Raji (cell line): ENCODE results near the gene ITGB6.

Experiments used
- POLR2A ChIP-seq: IDR thresholded peaks from 2 replicates; pipeline ENCODE4 v1.6.1; 2011; ENCODE audit warnings: low read depth, low read length, control low read depth; ENCODE audit not compliant: insufficient read depth

The ITGB6 gene

DNA sequence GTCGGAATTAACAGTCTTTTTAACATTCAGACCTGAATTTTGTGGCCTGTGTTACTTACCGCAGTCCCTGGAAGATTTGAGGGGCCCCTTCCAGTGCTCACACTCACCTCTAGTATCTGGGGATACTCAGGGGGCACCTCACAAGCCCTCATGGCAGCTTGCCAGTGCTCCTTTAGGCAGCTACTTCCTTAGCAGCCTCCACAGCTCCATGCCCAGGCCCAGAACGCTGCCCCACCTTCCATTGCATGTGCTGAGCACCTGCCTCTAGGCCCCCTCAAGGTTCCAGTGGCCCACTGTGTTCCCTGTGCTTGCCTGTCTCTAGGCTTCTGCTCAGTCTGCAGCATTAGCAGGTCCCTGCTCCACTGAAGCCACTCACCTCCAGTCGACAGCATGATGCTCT is 107.6 kb downstream of the ITGB6 start:
- no peak for TF ChIP-seq POLR2A

DNA sequence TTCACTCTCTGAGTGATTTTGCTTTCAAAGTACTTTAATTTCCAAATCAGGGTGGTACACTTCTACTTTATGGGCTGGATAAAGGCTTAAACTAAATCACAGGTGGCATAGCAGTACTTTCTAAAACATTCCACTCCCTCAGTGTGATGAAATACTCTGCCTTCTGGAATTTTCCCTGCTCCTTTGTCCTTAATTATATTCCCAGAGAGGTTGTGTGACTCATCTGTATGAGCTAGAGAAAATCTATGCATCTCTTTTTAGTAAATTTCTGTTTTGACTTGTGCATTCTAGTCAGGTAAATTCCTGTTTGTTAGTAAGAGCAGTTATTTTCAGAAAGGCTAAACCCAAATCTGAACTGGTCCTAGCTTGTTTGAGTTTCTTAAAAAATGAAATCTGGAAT is 108.7 kb downstream of the ITGB6 start:
- TF ChIP-seq POLR2A, result no peak

DNA sequence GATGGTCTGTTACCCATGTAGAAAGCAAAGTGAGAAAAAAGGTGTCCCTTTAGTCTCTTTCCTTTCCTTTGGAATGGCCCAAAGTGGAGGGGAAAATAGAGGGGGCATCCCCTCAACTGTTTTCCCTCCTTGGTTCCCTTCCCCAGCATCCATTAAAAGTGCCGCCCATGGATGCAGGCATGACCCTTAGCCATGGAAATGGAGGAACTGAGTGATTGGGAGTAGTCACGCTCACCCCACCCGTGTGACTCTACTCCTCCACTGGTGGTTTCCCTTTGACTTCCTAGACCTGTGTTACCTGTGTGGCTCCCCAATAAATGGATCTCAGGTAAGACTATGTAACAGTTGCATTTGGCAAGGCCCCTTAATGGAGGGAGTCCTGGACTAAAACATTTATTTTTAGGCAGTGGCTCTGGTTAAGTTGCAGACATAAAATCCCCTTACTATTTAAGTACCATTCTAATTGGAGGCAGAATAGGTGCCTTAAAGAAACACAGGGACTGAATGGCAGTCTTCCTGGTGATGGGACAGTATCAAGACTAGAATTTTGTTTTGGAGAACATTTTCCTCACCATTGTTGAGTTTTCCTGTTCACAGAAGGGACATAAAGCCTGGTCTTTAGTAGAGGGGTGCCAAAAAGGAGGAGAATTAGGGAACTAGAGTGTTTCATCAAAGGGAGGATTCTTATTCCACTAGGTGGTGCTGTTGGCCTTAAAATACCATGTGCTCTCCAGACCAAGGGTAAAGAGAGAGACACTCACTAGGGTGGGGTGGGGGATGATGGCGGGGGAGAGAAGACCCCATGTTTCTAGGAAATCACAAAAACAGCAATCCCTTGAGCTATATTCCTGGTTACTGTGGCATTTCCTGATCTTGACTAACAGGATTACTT is 112.0 kb downstream of the ITGB6 start:
- no peak for TF ChIP-seq POLR2A

DNA sequence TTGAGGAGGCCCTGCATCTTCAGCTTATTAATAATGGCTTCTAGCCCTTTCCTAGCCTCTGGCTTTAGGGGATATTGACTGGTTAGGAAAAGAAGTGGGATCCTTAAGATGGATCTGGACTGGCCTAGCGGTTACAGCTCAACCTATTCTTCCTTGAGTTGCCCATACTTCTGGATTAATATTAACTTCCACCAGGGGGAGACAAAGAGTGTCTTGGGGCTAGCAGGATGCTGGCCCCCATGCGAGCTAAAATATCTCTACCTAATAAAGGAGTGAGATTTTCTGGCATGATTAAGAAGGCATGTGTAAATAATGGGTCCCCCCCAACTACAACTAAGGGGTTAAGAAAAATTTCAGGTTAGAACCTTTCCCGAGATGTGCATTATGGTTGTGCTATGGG is 114.4 kb downstream of the ITGB6 start:
- no peak for TF ChIP-seq POLR2A

DNA sequence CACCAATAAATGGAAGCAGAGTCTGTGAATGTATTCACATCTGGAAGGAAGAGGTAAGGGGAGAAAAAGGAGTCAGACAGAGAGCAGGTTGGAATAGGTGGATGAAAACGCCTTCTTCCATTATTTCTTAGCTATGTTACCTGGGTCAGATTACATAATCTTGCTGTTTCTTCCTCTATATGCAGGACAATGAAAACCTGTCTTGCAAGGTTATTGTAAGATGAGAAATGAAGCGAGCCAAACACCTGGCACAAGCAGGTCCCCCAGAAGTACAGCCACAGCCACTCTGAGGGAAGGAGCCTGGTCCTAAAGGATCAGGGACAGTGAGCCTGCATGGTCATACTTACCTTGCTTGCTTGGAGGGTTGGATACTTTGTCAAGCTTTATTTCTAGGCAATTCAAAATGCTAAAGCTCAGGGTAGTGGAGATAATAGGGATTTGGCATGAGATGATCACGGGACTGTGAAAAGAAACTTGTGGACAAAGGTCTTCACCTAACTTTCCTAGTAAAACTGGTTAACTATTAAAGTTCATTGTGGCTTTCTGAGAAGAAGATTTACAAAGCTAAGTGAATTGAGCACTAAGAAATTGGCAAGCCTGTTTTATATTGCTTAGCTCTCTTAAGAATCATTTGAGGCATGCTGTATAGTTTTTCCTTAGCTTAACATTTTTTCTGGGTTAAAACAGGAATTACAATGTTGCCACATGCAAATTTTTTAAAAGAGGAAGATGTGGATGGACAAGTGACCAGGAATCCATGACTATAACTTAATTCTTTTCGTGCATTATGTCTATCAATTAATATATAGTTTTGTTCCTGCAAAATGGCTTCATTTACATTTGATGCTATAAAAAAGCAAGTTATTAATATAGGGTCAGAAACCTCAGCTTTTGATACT is 121.9 kb downstream of the ITGB6 start:
- no peak for TF ChIP-seq POLR2A

DNA sequence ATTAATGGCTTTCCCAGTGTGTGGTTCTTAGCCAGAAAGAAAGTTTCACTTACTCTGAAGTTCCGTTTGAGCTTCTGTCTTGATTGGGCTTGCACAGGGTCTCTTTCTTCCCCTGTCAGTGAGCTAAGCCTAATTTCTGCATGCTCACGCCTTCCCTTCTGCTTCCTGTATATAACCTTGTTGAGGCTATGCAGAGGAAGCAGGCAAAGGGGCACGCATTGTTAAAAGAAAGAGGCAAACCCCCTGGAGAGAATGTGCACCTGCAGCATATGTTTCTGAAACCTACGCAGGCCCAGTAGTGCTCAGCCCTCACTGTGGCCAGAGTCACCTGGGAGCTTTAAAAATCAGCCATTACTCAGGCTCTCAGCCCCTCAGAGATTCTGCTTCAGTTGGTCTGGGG is 123.2 kb downstream of the ITGB6 start:
- no peak for TF ChIP-seq POLR2A

DNA sequence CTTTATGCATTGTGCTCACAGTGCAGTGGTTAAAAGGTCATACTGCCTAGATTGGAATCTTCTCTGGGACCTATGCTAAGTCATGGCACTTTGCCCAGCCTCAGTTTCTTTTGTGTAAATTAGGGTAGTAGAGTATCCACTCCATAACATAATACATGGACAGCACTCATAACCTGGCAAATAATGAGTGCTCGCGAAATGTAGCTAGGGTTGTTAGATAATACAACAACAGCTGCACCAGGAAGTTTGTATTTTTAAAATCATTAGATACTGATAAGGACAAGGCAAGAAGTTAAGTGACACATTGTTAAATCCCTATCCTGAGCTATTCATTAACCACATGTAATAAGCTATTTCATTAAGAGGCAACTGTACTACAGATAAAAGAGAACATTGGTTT is 123.8 kb downstream of the ITGB6 start:
- TF ChIP-seq POLR2A, result no peak

DNA sequence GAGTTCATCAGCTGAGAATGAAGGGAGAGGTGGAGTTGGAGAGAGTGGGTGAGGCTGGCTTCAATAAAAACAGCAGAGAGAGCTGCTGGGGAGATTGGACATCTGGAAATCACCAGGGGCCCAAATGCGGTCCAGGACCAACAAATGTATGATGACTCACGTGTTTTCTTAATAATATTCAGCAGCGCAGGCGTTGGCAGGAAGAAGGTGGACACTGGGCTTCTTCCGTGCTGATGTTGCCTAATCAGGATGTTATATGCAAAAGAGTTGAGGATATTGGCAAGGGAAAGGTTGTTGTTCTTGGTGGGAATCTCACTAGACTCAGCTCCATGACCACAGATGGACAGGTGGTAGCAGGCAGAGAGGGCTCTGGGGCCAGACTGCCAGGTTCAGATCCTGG is 124.9 kb downstream of the ITGB6 start:
- no peak for TF ChIP-seq POLR2A

DNA sequence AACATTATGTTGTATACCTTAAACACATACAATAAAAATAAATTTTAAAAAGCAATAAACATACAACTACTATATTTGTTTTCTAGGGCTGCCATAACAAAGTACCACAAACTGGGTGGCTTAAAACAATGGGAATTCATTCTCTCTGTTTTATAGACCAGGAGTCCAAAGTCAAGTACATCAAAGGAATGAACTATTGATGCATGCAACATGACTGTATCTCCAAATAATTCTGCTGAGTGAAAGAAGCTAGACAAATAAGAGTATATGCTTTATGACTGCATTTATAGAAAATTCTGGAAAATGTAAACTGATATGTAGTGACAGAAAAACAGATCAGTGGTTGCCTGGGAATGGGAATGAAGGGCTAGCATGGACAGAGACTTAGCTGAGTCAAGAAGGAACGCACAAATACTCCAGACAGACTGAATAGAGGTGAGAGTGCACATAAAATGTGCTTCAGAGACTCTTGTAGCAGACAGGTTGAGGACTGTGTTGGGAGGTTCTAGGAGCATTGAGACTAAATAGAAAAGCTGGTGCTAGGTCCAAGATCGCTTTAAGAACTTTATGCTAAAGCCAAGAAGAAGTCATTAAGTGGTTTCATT is 126.7 kb downstream of the ITGB6 start:
- TF ChIP-seq POLR2A, result no peak

DNA sequence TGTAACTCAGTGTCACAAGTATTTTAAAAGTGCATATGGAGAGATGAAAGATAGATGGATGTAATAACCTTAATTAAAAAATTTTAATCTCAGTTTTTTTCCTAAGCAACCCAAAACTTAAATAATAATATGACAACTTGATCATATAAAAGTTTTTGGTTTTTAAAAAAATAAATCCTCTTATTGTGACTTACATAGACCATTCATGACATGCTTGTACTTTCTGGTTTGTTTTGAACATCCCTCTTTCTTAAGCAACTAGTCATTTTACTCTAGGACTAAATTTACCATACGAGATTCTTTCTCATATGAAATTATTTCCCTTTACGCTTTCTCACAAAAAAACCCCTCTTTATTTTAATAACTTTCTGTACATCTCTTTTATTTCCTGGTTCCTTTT is 131.2 kb downstream of the ITGB6 start:
- TF ChIP-seq POLR2A, result no peak

DNA sequence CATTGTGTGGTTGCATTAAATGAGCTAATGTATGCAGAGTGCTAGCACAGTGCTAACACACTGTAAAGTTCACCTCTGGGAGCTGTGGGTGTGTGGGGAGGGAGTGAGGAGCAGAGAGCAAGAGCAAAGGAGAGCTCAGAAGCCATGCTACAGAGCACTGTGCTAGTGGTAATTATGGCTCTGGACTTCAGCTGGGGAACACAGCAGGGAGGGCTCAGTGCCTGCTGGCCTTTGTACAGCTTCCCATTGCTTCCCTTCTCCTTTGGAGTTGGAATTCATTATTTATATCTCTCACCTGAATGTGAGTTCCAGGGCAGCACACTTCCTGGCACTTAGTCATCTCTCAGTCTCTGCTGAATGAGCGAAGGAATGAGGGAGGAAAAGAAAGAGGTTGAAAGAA is 135.2 kb downstream of the ITGB6 start:
- TF ChIP-seq POLR2A, result no peak

DNA sequence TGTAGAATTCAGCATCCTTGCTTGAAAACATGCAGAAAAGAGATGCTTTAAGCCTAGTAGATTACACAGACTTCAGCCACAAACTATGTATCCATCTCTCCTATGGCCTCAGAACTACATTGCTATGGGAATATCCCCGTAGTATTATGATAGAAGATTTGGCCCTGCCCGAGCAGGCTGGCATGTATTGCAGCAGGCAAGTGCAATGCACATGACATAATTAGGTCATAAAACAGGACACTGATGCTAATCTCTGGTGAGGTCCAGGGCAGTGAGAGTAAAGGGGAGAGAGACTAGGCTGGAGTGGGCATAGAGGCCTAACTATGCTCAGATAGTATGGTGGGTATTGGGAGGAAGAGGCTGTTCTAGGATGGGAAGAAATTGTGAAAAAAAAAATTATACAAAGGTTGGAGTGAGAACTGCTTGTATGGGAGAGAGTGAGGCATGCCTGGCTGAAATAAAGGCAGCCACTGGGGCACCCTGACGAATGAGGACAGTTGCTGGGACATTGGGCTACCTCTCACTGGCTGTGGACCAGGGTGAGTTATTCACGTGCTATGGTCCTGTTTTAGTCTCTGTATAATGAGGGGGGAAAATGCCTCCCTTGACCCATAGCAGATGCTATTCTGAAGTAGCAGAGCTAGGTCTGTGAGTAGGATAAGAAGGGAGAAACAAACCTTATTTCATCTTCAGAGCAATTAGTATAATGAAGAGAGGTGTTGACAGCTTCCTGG is 136.0 kb downstream of the ITGB6 start:
- TF ChIP-seq POLR2A, result no peak

DNA sequence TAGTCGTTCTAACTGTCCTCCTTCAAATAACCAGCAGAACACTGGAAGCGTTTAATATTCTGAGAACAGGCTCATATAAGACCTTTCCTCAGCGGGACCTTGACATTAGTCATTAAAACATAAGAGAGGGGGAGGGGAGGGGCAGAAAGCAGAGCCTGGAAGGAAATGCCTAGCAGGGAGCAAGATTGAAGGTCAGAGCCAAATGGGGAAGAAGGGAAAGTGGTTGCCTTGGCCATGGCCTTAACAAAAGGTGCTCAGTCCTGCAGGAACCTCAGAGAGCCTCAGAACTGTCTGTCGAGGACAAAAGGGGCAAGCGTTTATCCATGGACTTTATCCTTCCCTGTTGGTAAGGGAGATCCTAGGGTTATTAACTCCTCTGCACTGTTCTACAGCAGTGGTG is 136.8 kb downstream of the ITGB6 start:
- no peak for TF ChIP-seq POLR2A

DNA sequence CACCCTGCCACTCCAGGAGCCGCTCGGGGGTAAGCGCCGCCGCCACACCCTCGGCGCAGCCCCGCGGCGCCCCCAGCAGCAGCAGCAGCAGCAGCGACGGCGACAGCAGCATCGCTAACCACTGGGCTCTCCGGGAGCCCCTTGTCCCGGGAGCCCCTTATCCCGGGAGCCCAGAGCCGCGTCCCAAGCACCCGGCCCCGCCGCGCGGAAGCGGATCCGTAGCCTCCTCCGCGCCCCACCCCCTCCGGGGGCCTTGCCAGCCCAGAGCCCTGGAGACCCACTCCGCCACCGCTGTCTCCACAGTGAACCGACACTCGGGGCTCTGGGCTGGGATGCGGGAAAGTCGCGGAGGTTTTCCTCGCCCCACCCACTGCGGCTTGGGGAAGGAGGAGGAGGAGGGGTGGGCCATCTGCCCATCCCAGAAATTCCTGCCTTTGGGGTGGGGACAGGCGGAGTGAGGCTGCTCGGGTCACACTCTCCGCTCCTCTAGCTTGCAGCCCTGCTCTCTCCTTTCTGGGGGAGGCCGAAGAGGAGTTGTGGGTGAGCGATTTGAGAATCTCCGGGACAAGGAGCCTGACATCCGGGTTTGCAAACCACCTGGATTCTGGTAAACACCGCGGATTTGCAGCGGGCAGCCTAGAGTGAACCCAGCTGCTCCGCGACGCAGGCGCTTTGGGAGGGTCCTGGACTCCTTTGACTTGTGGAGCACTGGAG is 137.6 kb downstream of the ITGB6 start, which contains the start of gene PLA2R1:
TSS of gene PLA2R1 (minus strand) at position 324 of the 714 bp plus-strand sequence. CDS start at position 112, 212 bp downstream.
- TF ChIP-seq POLR2A, result no peak

DNA sequence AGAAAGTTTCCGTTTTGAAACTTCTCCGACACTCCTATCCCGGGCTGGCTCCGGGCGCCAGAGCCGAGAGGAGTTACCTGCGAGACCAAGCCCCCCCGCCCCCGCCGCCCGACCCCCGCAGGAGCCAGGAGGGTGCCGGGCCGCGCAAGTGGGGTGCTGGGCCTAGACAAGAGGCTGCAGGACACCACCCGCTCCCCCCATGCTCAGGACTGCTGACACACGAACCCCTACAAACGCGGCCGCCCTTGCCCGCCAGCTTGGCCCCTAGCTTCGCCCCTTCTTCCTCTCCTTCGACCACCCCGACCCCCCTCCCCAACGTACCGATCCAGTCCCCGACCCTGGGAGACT is 138.2 kb downstream of the ITGB6 start:
- TF ChIP-seq POLR2A, result no peak

DNA sequence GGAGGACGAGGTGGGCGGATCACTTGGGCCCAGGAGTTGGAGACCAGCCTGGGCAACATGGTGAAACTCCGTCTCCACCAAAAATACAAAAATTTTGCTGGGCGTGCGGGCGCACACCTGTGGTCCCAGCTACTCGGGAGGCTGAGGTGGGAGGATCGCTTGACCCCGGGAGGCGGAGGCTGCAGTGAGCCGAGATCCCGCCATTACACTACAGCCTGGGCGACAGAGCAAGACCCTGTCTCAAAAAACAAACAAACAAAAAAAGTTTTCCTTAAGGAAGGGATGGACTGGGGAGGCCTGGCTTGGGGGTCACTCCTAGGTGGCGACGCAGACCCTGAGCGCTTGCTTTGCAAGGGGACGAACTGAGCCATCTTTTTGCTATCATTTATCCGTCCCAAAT is 138.5 kb downstream of the ITGB6 start:
- TF ChIP-seq POLR2A, result no peak
